ENCODE data around the gene AMH.
"Not testable (repeated sequence)": the region's sequence is repeated elsewhere in the genome, so short reads cannot be mapped to it uniquely, and the experiment has no call there.

The AMH gene

GRCh38 chr19:2280633-2281264 lies 31.6 kb downstream of the AMH start:
- no peaks in the 10 kb centered on the region for H3K9me3 ChIP-seq (ENCODE audit: insufficient read depth, low read depth, low read length)
- H3K27ac ChIP-seq (ENCODE audit: low read length), result no peak overlapping the region
- no peak overlapping the region for H3K9ac ChIP-seq (ENCODE audit: low read depth, low read length)
- no peaks in the 10 kb centered on the region for H3K36me3 ChIP-seq (ENCODE audit: insufficient read depth, low read depth, low read length)
- no peaks in the 10 kb centered on the region; the same call in 1 of the 2 replicates for H3K4me1 ChIP-seq (ENCODE audit: insufficient read depth, low read length)
- no peak overlapping the region for H3K4me3 ChIP-seq (ENCODE audit: low read length)
- peaks cover 28% of the 10 kb centered on the region for H3K27me3 ChIP-seq (ENCODE audit: insufficient read depth, low read length)

DNA sequence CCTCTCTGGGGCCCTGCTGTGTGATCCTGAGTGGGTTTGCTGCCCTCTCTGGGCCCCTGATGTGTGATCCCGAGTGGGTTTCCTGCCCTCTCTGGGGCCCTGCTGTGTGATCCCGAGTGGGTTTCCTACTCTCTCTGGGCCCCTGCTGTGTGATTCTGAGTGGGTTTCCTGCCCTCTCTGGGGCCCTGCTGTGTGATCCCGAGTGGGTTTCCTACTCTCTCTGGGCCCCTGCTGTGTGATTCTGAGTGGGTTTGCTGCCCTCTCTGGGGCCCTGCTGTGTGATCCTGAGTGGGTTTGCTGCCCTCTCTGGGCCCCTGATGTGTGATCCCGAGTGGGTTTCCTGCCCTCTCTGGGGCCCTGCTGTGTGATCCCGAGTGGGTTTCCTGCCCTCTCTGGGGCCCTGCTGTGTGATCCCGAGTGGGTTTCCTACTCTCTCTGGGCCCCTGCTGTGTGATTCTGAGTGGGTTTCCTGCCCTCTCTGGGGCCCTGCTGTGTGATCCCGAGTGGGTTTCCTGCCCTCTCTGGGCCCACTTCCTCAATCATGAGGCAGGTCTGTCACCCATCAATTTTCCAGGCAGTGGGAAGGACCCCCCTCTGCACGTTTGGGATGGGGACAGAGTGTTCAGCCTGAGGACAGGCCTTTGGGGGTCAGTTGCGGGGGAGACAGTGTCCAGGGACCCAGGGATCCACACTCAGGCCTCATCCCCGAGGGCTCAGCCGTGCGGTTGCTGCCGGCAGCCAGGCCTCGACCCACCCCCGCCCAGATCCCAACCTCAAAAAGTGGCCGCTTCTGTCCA lies 32.3 kb downstream of the AMH start:
- H3K36me3 ChIP-seq (ENCODE audit: insufficient read depth, low read depth, low read length); H3K9me3 ChIP-seq (ENCODE audit: insufficient read depth, low read depth, low read length); H3K9ac ChIP-seq (ENCODE audit: low read depth, low read length); H3K27ac ChIP-seq (ENCODE audit: low read length); H3K4me1 ChIP-seq (ENCODE audit: insufficient read depth, low read length): not testable (repeated sequence)
- Histone ChIP-seq H3K27me3 (ENCODE audit: insufficient read depth, low read length) (peaks cover 35% of the 10 kb centered on the region), H3K4me3 (ENCODE audit: low read length) (peak overlapping the region; percentile 54; the same call in 1 of the 2 replicates)

DNA sequence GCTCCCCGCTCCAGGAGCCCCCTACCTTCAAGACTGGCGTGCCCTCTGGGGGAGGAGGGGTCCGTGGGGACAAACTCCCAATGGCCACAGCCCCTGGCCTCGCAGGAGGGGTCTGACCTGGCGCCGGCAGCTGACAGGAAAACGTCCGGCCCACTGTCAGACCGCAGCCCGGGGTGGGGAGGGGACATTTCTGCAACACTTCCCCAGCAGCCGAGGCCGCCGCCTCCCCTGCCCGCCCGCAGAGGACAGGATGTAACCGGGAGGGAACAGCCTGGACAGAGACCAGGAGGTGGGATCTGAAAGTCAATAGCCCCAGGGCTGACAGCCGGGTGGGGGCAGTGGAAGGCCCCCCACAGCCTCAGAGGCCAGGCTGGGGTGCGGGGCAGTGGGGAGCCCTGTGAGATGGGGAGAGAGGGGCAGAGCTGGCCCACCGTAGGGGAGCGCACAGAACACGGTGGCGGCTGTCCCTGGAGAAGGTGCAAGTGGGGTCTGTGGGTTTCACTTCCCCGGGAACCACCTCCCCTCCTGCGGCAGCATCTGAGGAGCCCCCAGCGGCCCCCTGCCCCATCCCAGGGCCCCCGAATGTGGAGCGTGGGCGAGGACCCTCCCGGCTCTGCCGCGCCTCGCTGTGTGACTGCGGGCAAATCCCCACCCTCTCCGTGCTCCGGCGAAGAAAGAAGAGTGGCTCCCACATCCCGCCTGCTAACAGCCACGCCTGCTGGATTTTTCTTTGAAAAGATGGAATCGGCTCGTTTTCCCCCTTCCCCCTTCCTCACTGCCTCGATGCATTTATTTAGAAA lies 33.1 kb downstream of the AMH start, which contains the start of gene PEAK3:
TSS of gene PEAK3 (minus strand) at position 114 of the 800 bp plus-strand sequence. CDS start 1,244 bp downstream, outside the sequence.
- Histone ChIP-seq H3K27me3 (ENCODE audit: insufficient read depth, low read length) (peaks cover 43% of the 10 kb centered on the region), H3K4me1 (ENCODE audit: insufficient read depth, low read length) (no peaks in the 10 kb centered on the region; the same call in 1 of the 2 replicates), H3K9ac (ENCODE audit: low read depth, low read length) (no peak within 1 kb of the TSS), H3K9me3 (ENCODE audit: insufficient read depth, low read depth, low read length) (no peaks in the 10 kb centered on the region), H3K27ac (ENCODE audit: low read length) (no peak within 1 kb of the TSS), H3K4me3 (ENCODE audit: low read length) (peak within 1 kb of the TSS; percentile 54; the same call in 1 of the 2 replicates), H3K36me3 (ENCODE audit: insufficient read depth, low read depth, low read length) (no peaks in the 10 kb centered on the region)

DNA sequence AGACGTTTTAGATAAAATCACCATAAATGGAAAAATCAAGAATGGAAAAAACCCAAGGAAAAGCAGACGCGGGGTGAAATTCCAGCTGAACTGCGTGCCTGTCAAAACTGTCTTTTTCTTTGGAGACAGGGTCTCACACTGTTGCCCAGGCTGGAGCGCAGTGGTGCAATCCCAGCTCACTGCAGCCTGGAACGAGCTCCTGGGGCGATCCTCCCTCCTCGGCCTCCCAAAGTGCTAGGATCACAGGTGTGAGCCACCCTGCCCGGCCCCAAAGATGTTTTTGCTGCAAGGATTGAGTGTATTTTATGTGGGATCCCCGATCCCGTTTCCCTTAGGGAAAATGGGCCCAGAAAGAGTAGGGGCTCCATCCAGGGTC lies 33.7 kb downstream of the AMH start:
- Histone ChIP-seq H3K27me3 (ENCODE audit: insufficient read depth, low read length) (peaks cover 49% of the 10 kb centered on the region), H3K9me3 (ENCODE audit: insufficient read depth, low read depth, low read length) (no peaks in the 10 kb centered on the region), H3K4me3 (ENCODE audit: low read length) (peak overlapping the region; percentile 54; the same call in 1 of the 2 replicates), H3K27ac (ENCODE audit: low read length) (no peak overlapping the region), H3K9ac (ENCODE audit: low read depth, low read length) (no peak overlapping the region), H3K36me3 (ENCODE audit: insufficient read depth, low read depth, low read length) (no peaks in the 10 kb centered on the region), H3K4me1 (ENCODE audit: insufficient read depth, low read length) (no peaks in the 10 kb centered on the region; the same call in 1 of the 2 replicates)

DNA sequence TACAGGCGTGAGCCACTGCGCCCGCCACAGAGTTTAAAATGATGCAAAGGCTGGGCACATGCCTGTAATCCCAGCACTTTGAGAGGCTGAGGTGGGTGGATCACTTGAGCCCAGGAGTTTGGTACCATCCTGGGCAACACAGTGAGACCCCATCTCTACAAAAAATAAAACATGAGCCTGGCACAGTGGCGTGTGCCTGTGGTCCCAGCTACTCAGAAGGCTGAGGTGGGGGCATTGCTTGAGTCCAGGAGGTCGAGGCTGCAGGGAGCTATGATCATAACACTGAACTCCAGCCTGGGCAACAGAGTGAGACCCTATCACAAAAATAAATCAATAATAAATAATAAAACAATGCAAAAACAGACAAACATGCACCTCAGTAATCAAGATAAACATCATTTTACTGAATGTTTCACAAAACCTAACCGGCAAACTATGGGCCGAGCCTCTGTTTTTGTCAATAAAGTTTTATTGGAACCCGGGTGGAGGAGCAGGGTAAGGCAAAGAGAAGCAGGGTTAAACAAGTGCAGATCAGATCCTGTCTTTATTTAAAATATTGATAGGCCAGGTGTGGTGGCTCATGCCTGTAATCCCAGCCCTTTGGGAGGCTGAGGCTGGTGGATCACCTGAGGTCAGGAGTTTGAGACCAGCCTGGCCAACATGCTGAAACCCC lies 34.8 kb downstream of the AMH start:
- no peaks in the 10 kb centered on the region for H3K9me3 ChIP-seq (ENCODE audit: insufficient read depth, low read depth, low read length)

GRCh38 chr19:2286402-2287140 lies 37.4 kb downstream of the AMH start:
- H3K36me3 ChIP-seq (ENCODE audit: insufficient read depth, low read depth, low read length), result no peaks in the 10 kb centered on the region
- H3K9ac ChIP-seq (ENCODE audit: low read depth, low read length), result no peak overlapping the region
- no peaks in the 10 kb centered on the region; the same call in 1 of the 2 replicates for H3K9me3 ChIP-seq (ENCODE audit: insufficient read depth, low read depth, low read length)
- peaks cover 85% of the 10 kb centered on the region for H3K27me3 ChIP-seq (ENCODE audit: insufficient read depth, low read length)
- no peaks in the 10 kb centered on the region; the same call in 1 of the 2 replicates for H3K4me1 ChIP-seq (ENCODE audit: insufficient read depth, low read length)
- H3K27ac ChIP-seq (ENCODE audit: low read length), result no peak overlapping the region
- no peak overlapping the region for H3K4me3 ChIP-seq (ENCODE audit: low read length)

More for the DNA sequence above, 34.8 kb downstream of the AMH start:
- Histone ChIP-seq H3K36me3 (ENCODE audit: insufficient read depth, low read depth, low read length) (no peaks in the 10 kb centered on the region), H3K27me3 (ENCODE audit: insufficient read depth, low read length) (peaks cover 60% of the 10 kb centered on the region), H3K4me1 (ENCODE audit: insufficient read depth, low read length) (no peaks in the 10 kb centered on the region; the same call in 1 of the 2 replicates), H3K9ac (ENCODE audit: low read depth, low read length) (no peak overlapping the region), H3K4me3 (ENCODE audit: low read length) (no peak overlapping the region), H3K27ac (ENCODE audit: low read length) (no peak overlapping the region)

DNA sequence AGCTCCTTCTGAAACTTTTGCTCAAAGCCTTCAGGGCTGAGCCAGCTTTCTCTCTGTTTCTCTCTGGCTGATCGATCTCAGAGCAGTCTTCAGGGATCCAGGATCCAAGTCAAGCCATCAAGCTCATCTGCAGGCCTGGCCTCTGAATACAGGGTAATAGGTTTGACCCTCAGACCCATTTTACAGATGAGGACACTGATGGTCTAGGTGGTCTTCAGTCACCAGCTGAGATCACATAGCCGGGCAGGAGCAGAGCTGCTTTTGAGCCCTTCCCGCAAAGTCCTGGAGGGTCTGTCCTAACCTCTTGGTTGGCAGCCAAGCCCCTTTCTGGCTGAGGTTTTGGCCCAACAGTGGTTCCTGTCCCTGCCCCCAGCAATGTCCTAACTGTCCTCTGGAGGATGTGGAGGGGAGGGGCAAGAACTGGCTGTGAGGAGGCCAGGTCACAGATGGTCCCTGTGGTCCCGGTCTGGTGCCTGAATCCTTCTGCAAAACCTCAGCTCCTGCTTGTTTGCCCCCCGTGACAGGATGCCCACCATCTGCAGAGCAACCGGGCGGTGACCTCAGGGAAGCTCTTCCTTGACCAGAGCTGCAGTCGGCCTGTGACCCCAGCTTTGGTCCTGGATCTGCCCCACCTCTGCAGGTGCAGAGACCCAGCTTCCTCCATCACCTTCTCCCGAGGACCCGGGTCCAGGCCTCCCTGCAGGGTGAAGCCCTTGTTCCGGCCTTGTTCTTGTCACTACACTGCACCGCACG lies 38.6 kb downstream of the AMH start:
- Histone ChIP-seq H3K36me3 (ENCODE audit: insufficient read depth, low read depth, low read length) (no peaks in the 10 kb centered on the region), H3K4me3 (ENCODE audit: low read length) (no peak overlapping the region), H3K27me3 (ENCODE audit: insufficient read depth, low read length) (peaks cover 85% of the 10 kb centered on the region), H3K27ac (ENCODE audit: low read length) (no peak overlapping the region), H3K9me3 (ENCODE audit: insufficient read depth, low read depth, low read length) (no peaks in the 10 kb centered on the region; the same call in 1 of the 2 replicates), H3K9ac (ENCODE audit: low read depth, low read length) (no peak overlapping the region), H3K4me1 (ENCODE audit: insufficient read depth, low read length) (no peaks in the 10 kb centered on the region; the same call in 1 of the 2 replicates)

- no peaks in the 10 kb centered on the region; the same call in 1 of the 2 replicates for H3K9me3 ChIP-seq (ENCODE audit: insufficient read depth, low read depth, low read length)
- H3K4me1 ChIP-seq (ENCODE audit: insufficient read depth, low read length), result no peaks in the 10 kb centered on the region; the same call in 1 of the 2 replicates
- H3K36me3 ChIP-seq (ENCODE audit: insufficient read depth, low read depth, low read length), result no peaks in the 10 kb centered on the region
- H3K4me3 ChIP-seq (ENCODE audit: low read length), result no peak overlapping the region
- H3K9ac ChIP-seq (ENCODE audit: low read depth, low read length), result no peak overlapping the region
- no peak overlapping the region for H3K27ac ChIP-seq (ENCODE audit: low read length)
- peaks cover 85% of the 10 kb centered on the region for H3K27me3 ChIP-seq (ENCODE audit: insufficient read depth, low read length)
These were observed 39.3 kb downstream of the AMH start for GRCh38 chr19:2288338-2288817.

DNA sequence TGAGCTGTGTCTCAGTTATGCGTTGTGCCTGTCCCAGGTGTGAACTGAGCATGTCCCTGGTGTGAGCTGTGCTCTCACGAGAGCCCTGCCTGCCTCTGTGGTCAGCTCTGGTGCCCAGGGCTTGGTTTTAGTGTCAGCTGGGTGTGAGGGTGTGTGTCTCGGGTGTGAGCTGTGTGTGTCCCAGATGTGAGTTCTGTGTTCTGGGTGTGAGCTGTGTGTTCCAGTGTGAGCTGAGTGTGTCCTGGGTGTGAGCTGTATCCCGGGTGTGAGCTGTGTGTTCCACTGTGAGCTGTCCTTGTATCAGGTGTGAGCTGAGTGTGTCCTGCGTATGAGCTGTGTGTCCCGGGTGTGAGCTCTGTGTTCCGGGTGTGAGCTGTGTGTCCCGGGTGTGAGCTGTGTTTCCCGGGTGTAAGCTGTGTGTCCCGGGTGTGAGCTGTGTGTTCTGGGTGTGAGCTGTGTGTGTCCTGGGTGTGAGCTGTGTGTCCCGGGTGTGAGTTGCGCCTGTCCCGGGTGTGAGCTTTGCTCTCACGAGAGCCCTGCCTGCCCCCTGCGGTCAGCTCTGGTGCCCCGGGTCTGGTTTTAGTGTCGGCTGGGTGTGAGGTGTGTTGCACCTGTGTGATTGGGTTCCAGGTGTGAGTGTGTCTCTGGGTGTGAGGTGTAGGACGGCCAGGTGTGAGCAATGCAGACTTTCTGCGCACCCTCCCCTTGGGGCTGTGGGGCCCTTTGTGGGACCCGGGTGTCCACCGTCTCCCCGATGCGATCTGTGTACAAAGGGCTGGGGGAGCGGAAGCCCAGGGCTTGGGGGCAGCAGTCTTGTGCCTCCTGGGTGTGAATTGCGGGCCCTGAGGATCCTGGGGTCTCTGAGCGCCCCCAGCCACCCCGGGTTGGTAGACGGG lies 39.9 kb downstream of the AMH start:
- no peak overlapping the region for H3K27ac ChIP-seq (ENCODE audit: low read length)
- peaks cover 91% of the 10 kb centered on the region for H3K27me3 ChIP-seq (ENCODE audit: insufficient read depth, low read length)
- no peaks in the 10 kb centered on the region; the same call in 1 of the 2 replicates for H3K9me3 ChIP-seq (ENCODE audit: insufficient read depth, low read depth, low read length)
- H3K4me1 ChIP-seq (ENCODE audit: insufficient read depth, low read length), result no peaks in the 10 kb centered on the region; the same call in 1 of the 2 replicates
- no peak overlapping the region for H3K4me3 ChIP-seq (ENCODE audit: low read length)
- H3K9ac ChIP-seq (ENCODE audit: low read depth, low read length), result no peak overlapping the region
- H3K36me3 ChIP-seq (ENCODE audit: insufficient read depth, low read depth, low read length), result no peaks in the 10 kb centered on the region
